ENCODE measurements around the gene KCNAB1.
"Not testable (repeated sequence)": the region's sequence is repeated elsewhere in the genome, so short reads cannot be mapped to it uniquely, and the experiment has no call there.

The KCNAB1 gene

DNA sequence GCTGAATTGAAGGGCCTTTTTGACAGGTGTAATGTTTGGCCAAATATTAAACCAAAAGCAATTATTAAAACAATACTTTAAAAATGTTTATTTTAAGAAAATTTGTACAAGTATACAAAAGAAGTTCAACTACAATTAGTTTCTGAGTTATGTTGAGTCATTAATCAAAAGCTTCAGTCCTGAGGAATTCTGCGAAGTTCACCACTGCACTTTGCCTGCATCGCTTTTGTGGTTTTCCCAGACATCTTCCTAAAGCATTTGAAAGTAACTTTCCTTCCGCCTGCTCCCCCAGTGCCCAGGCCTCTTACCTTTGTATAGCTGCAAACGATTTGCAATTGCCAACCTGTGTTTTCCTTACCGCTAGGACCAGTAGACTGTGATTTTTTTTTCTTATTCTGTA is 69.5 kb downstream of the KCNAB1 start:
- Histone ChIP-seq H3K27ac (no peak overlapping the region), H3K4me3 (ENCODE audit: low read depth in 1 of 2, low read length in 1 of 2) (no peak overlapping the region), H3K36me3 (no peaks in the 10 kb centered on the region), H3K4me1 (ENCODE audit: control insufficient read depth in 1 of 2, insufficient read depth in 1 of 2, low read depth in 1 of 2, low read length in 1 of 2) (no peaks in the 10 kb centered on the region), H3K27me3 (no peaks in the 10 kb centered on the region), H3K9me3 (no peaks in the 10 kb centered on the region)
- TF ChIP-seq, protein P1, sequence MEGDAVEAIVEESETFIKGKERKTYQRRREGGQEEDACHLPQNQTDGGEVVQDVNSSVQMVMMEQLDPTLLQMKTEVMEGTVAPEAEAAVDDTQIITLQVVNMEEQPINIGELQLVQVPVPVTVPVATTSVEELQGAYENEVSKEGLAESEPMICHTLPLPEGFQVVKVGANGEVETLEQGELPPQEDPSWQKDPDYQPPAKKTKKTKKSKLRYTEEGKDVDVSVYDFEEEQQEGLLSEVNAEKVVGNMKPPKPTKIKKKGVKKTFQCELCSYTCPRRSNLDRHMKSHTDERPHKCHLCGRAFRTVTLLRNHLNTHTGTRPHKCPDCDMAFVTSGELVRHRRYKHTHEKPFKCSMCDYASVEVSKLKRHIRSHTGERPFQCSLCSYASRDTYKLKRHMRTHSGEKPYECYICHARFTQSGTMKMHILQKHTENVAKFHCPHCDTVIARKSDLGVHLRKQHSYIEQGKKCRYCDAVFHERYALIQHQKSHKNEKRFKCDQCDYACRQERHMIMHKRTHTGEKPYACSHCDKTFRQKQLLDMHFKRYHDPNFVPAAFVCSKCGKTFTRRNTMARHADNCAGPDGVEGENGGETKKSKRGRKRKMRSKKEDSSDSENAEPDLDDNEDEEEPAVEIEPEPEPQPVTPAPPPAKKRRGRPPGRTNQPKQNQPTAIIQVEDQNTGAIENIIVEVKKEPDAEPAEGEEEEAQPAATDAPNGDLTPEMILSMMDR (IDR thresholded peaks at IDR 0.05) = no peak

DNA sequence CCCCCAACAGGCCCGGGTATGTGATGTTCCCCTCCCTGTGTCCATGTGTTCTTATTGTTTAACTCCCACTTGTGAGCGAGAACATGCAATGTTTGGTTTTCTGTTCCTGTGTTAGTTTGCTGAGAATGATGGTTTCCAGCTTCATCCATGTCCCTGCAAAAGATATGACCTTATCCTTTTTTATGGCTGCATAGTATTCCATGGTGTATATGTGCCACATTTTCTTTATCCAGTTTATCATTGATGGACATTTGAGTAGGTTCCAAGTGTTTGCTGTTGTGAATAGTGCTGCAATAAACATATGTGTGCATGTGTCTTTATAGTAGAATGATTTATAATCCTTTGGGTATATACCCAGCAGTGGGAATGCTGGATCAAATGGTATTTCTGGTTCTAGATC is 74.6 kb downstream of the KCNAB1 start:
- not testable (repeated sequence) for H3K36me3 ChIP-seq; H3K27me3 ChIP-seq; H3K4me3 ChIP-seq (ENCODE audit: low read depth in 1 of 2, low read length in 1 of 2); H3K9me3 ChIP-seq; H3K27ac ChIP-seq; H3K4me1 ChIP-seq (ENCODE audit: control insufficient read depth in 1 of 2, insufficient read depth in 1 of 2, low read depth in 1 of 2, low read length in 1 of 2)

DNA sequence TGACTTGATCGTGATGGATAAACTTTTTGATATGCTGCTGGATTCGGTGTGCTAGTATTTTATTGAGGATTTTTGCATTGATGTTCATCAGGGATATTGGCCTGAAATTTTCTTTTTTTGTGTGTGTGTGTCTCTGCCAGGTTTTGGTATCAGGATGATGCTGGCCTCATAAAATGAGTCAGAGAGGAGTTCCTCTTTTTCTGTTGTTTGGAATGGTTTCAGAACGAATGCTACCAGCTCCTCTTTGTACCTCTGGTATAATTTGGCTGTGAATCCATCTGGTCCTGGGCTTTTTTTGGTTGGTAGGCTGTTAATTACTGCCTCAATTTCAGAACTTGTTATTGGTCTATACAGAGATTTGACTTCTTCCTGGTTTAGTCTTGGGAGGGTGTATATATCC is 76.8 kb downstream of the KCNAB1 start:
- not testable (repeated sequence) for H3K27me3 ChIP-seq; H3K9me3 ChIP-seq; H3K4me3 ChIP-seq (ENCODE audit: low read depth in 1 of 2, low read length in 1 of 2); H3K4me1 ChIP-seq (ENCODE audit: control insufficient read depth in 1 of 2, insufficient read depth in 1 of 2, low read depth in 1 of 2, low read length in 1 of 2); H3K36me3 ChIP-seq; H3K27ac ChIP-seq

- Histone ChIP-seq H3K9me3 (no peaks in the 10 kb centered on the region), H3K4me1 (ENCODE audit: control insufficient read depth in 1 of 2, insufficient read depth in 1 of 2, low read depth in 1 of 2, low read length in 1 of 2) (no peaks in the 10 kb centered on the region), H3K27ac (no peak overlapping the region), H3K27me3 (no peaks in the 10 kb centered on the region), H3K4me3 (ENCODE audit: low read depth in 1 of 2, low read length in 1 of 2) (no peak overlapping the region), H3K36me3 (no peaks in the 10 kb centered on the region)
- TF ChIP-seq, protein P1 (IDR thresholded peaks at IDR 0.05) = no peak
These were observed 81.3 kb downstream of the KCNAB1 start for GRCh38 chr3:156201411-156202405.

- Histone ChIP-seq H3K27me3 (no peaks in the 10 kb centered on the region), H3K27ac (no peak overlapping the region), H3K36me3 (no peaks in the 10 kb centered on the region), H3K9me3 (no peaks in the 10 kb centered on the region), H3K4me3 (ENCODE audit: low read depth in 1 of 2, low read length in 1 of 2) (no peak overlapping the region), H3K4me1 (ENCODE audit: control insufficient read depth in 1 of 2, insufficient read depth in 1 of 2, low read depth in 1 of 2, low read length in 1 of 2) (peaks cover 0 to 2% of the 10 kb centered on the region in 2 experiments)
- TF ChIP-seq, protein P1 (IDR thresholded peaks at IDR 0.05) = no peak
These were observed 85.8 kb downstream of the KCNAB1 start for GRCh38 chr3:156206157-156206556.

- no peaks in the 10 kb centered on the region for H3K9me3 ChIP-seq
- no peak overlapping the region for H3K27ac ChIP-seq
- TF ChIP-seq, protein P1 (IDR thresholded peaks at IDR 0.05) = no peak
- no peak overlapping the region for H3K4me3 ChIP-seq (ENCODE audit: low read depth in 1 of 2, low read length in 1 of 2)
- no peaks in the 10 kb centered on the region for H3K36me3 ChIP-seq
- no peaks in the 10 kb centered on the region for H3K27me3 ChIP-seq
- peaks cover 5 to 12% of the 10 kb centered on the region in 2 experiments for H3K4me1 ChIP-seq (ENCODE audit: control insufficient read depth in 1 of 2, insufficient read depth in 1 of 2, low read depth in 1 of 2, low read length in 1 of 2)
These were observed 87.7 kb downstream of the KCNAB1 start for GRCh38 chr3:156207802-156208685.

All from neutrophil (primary cell).